Progenitor cell of endocrine pancreas (in vitro differentiated cells): ENCODE results near the gene RAB33A. TPM values are rescaled to one million over a fixed set of nuclear protein-coding genes. Genes with fewer than 3 reads are reported as not detected.
A peak's percentile ranks its signal among the peaks of the same experiment; 100 is the strongest.

Source experiments
- DNase-seq: peaks from one replicate; pipeline ENCODE4 v3.0.0; 2021; ENCODE audit warnings: low spot score; ENCODE audit not compliant: unreplicated experiment
- H3K27ac Mint-ChIP-seq: 2 replicates; pipeline ENCODE4 v1.8.0; 2021; ENCODE audit warnings: mild to moderate bottlenecking, moderate library complexity, mixed read lengths
- H3K27me3 Mint-ChIP-seq: 2 replicates; pipeline ENCODE4 v1.8.0; 2021; ENCODE audit warnings: mixed read lengths
- H3K36me3 Mint-ChIP-seq: 2 replicates; pipeline ENCODE4 v1.8.0; 2022; ENCODE audit warnings: mixed read lengths; ENCODE audit not compliant: insufficient read depth
- H3K4me1 Mint-ChIP-seq: 2 replicates; pipeline ENCODE4 v1.8.0; 2021; ENCODE audit warnings: low read depth, mixed read lengths
- H3K4me3 Mint-ChIP-seq: 2 replicates; pipeline ENCODE4 v1.8.0; 2021; ENCODE audit warnings: low read depth, mild to moderate bottlenecking, moderate library complexity, mixed read lengths
- H3K9me3 Mint-ChIP-seq: 2 replicates; pipeline ENCODE4 v1.8.0; 2021; ENCODE audit warnings: low read depth, mixed read lengths
- CTCF ChIP-seq: fragments of 200-600 bp; sonication (generic); IDR thresholded peaks from one replicate; pipeline ENCODE4 v1.5.0; 2021; ENCODE audit warnings: antibody characterized with exemption, mild to moderate bottlenecking; ENCODE audit not compliant: unreplicated experiment
- total RNA-seq: library from RNA; stranded (reverse); gene quantifications from 2 replicates; pipeline ENCODE4 v1.2.1, GENCODE V29; 2021

The RAB33A gene
- total RNA-seq, 1 donor from 2014 or later, result 0.60 TPM

- no peak for DNase-seq
- TF ChIP-seq CTCF, result no peak
- H3K4me1 Mint-ChIP-seq, result peaks cover 2% of the 10 kb centered on the region
- no peak overlapping the region for H3K4me3 Mint-ChIP-seq
- peaks cover 23% of the 10 kb centered on the region for H3K27me3 Mint-ChIP-seq
- peaks cover 4% of the 10 kb centered on the region for H3K36me3 Mint-ChIP-seq
- no peak overlapping the region for H3K27ac Mint-ChIP-seq
- peaks cover 16% of the 10 kb centered on the region for H3K9me3 Mint-ChIP-seq
Observed at GRCh38 chrX:130176942-130177341, 5.2 kb downstream of the RAB33A start.

- H3K36me3 Mint-ChIP-seq, result peaks cover 4% of the 10 kb centered on the region
- H3K27ac Mint-ChIP-seq, result no peak overlapping the region
- no peak for TF ChIP-seq CTCF
- DNase-seq, result no peak
- peaks cover 15% of the 10 kb centered on the region for H3K9me3 Mint-ChIP-seq
- peaks cover 2% of the 10 kb centered on the region for H3K4me1 Mint-ChIP-seq
- peaks cover 2% of the 10 kb centered on the region for H3K27me3 Mint-ChIP-seq
- no peak overlapping the region for H3K4me3 Mint-ChIP-seq
Observed at GRCh38 chrX:130179170-130179569, 7.4 kb downstream of the RAB33A start.

DNA sequence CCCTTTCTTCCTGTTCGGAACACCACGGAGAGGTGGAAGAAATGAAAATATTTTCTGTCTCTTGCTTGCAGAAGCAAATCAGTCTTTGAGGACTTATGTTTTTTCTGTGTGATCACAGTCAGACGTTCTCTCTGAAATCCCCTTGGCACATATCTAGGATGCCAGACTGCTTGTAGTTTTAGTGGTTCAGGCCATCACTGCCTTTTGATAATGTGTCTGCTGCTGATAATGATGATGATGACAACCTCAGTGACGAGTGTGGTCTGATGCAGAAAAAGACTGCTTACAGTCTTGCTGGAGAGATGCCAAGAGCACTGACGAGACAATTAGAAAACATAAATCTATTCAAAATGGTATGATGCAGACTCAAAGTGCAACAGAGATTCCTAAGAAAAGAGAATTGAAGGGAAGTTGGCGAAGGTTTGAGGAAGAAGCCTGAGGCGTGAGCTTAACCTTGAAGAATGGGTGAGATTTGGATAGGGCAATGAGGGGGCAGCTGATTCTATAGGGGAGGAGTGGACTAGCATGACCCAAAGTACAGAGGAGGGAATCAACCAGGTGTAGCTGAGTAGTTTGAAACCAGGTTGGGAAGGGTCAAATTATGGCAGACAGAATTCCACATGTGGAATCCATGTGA lies 7.9 kb downstream of the RAB33A start:
- no peak overlapping the region for H3K27ac Mint-ChIP-seq

DNA sequence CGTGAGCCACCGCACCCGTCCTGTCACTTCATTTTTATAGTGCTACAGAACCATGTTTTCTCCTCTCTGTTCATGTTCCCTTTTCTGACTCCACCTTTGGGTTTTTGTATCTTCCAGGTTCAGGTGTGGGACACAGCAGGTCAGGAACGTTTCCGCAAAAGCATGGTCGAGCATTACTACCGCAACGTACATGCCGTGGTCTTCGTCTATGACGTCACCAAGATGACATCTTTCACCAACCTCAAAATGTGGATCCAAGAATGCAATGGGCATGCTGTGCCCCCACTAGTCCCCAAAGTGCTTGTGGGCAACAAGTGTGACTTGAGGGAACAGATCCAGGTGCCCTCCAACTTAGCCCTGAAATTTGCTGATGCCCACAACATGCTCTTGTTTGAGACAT lies 12.4 kb downstream of the RAB33A start:
- DNase-seq, result no peak
- TF ChIP-seq CTCF, result no peak
- H3K27me3 Mint-ChIP-seq, result no peaks in the 10 kb centered on the region
- H3K36me3 Mint-ChIP-seq, result no peaks in the 10 kb centered on the region
- H3K4me3 Mint-ChIP-seq, result no peak overlapping the region
- H3K4me1 Mint-ChIP-seq, result no peaks in the 10 kb centered on the region
- H3K9me3 Mint-ChIP-seq, result peaks cover 8% of the 10 kb centered on the region
- peak overlapping the region; percentile 89 for H3K27ac Mint-ChIP-seq

More for the DNA sequence above, 7.9 kb downstream of the RAB33A start:
- Mint-ChIP-seq H3K27me3 (no peaks in the 10 kb centered on the region), H3K9me3 (peaks cover 13% of the 10 kb centered on the region), H3K4me1 (peaks cover 2% of the 10 kb centered on the region), H3K36me3 (peaks cover 4% of the 10 kb centered on the region), H3K4me3 (no peak overlapping the region)
- no peak for TF ChIP-seq CTCF
- no peak for DNase-seq

GRCh38 chrX:130184857-130185256 lies 13.1 kb downstream of the RAB33A start:
- no peaks in the 10 kb centered on the region for H3K36me3 Mint-ChIP-seq
- H3K27ac Mint-ChIP-seq, result no peak overlapping the region
- DNase-seq, result no peak
- no peak for TF ChIP-seq CTCF
- H3K4me3 Mint-ChIP-seq, result no peak overlapping the region
- no peaks in the 10 kb centered on the region for H3K27me3 Mint-ChIP-seq
- H3K9me3 Mint-ChIP-seq, result peaks cover 5% of the 10 kb centered on the region
- no peaks in the 10 kb centered on the region for H3K4me1 Mint-ChIP-seq
